GM12874 (cell line): Measurements from ENCODE around the gene ATP5F1C.

ENCODE experiments used
- TF ChIP-seq, protein P1 (sequence below): IDR thresholded peaks from 2 replicates; pipeline ENCODE4 v1.5.1; 2011; ENCODE audit warnings: low read depth, mild to moderate bottlenecking, control low read depth, low read length, moderate library complexity; ENCODE audit not compliant: insufficient read depth

The ATP5F1C gene

DNA sequence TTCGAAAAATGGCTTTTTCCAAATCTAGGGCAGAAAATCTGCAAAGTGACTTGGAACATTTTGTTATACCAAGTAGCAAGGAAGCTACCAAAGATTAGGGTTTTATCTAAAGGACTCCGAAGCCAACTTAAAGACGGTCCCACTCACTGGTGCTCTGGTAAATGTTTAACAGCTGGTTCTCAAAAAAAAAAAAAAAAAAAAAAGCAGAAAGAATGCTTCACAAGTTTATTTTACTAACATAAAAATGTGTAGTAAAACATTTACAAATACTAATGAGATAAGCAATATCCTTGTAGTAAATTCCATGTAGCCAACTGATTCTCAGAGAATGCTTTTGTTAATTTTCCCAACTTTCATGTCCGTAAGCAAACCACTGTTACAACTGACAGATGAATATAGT, 68.7 kb downstream of the ATP5F1C start:
- TF ChIP-seq, protein P1, sequence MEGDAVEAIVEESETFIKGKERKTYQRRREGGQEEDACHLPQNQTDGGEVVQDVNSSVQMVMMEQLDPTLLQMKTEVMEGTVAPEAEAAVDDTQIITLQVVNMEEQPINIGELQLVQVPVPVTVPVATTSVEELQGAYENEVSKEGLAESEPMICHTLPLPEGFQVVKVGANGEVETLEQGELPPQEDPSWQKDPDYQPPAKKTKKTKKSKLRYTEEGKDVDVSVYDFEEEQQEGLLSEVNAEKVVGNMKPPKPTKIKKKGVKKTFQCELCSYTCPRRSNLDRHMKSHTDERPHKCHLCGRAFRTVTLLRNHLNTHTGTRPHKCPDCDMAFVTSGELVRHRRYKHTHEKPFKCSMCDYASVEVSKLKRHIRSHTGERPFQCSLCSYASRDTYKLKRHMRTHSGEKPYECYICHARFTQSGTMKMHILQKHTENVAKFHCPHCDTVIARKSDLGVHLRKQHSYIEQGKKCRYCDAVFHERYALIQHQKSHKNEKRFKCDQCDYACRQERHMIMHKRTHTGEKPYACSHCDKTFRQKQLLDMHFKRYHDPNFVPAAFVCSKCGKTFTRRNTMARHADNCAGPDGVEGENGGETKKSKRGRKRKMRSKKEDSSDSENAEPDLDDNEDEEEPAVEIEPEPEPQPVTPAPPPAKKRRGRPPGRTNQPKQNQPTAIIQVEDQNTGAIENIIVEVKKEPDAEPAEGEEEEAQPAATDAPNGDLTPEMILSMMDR = no peak

DNA sequence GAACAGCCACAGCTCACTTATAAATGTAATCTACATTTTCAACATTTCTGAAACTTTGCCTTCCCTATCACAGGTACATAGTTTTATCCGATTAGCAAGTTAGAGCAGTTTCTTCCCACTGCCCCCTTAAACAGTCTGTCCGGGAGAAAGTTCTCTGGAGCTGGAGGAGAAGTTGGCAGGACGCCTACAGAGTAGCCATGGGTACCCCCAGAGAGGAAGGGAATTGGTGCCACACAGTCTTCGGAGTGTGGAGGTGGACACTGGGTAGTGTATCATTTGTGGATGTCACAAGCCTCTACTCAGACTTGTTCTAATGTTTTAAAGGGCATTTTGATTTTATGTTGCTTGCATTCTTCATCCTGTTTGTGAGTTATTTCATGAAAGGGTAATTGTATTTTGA, 69.3 kb downstream of the ATP5F1C start:
- TF ChIP-seq, protein P1 = no peak
